Measurements from ENCODE around the gene HOXA3. TPM values are rescaled to one million over a fixed set of nuclear protein-coding genes. Genes with fewer than 3 reads are reported as not detected.
A peak's percentile ranks its signal among the peaks of the same experiment; 100 is the strongest.

The HOXA3 gene
- total RNA-seq, 2 donors from 2014 or later = not detected

DNA sequence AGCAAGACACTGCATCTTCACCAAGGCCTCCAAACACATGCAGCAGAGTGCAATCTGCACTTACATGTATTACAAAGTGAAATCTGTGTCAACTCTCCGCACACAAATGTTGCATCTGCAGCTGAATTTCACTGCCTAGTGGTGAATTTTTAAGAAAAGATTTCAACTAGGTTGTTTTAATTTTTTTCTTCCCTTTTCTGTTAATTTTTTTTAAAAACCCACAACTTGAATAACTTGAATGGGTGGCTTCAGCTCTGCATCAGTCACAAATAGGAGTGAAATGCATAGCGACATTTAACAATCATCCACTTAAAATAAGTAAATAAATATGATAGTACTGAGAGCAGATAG is 41.6 kb upstream of the HOXA3 start:
- WGBS, 2 experiments (ENCODE audit: insufficient coverage in 1 of 2, insufficient read length in 1 of 2) = 13% methylated on average over 1 of the region's 2 CpGs; no CpG with 5 or more reads in 1 of the 2 experiments
- H3K27me3 Mint-ChIP-seq (ENCODE audit: insufficient read depth) = peaks cover 99% of the 10 kb centered on the region
- H3K4me3 ChIP-seq (ENCODE audit: low read length) = no peak overlapping the region
- no peak overlapping the region for H3K27ac Mint-ChIP-seq
- H3K36me3 ChIP-seq (ENCODE audit: control insufficient read depth, insufficient read depth, low read length) = no peaks in the 10 kb centered on the region
- no peaks in the 10 kb centered on the region for H3K4me1 ChIP-seq (ENCODE audit: control insufficient read depth, insufficient read depth, low read length)
- H3K36me3 Mint-ChIP-seq (ENCODE audit: low read depth) = no peaks in the 10 kb centered on the region
- no peaks in the 10 kb centered on the region for H3K9me3 Mint-ChIP-seq
- H3K9ac ChIP-seq (ENCODE audit: extremely low read depth, low read length, poor library complexity, severe bottlenecking) = no peak overlapping the region
- no peaks in the 10 kb centered on the region for H3K9me3 ChIP-seq (ENCODE audit: control insufficient read depth, low read length)
- H3K27me3 ChIP-seq (ENCODE audit: control insufficient read depth, insufficient read depth, low read length, poor library complexity, severe bottlenecking) = peaks cover 100% of the 10 kb centered on the region
- TF ChIP-seq CTCF (conservative IDR thresholded peaks at IDR 0.05) = no peak
- H3K4me3 Mint-ChIP-seq = no peak overlapping the region
- DNase-seq = no peak
- peaks cover under 1% of the 10 kb centered on the region for H3K4me1 Mint-ChIP-seq
- H3K27ac ChIP-seq (ENCODE audit: low read depth, low read length) = no peak overlapping the region

DNA sequence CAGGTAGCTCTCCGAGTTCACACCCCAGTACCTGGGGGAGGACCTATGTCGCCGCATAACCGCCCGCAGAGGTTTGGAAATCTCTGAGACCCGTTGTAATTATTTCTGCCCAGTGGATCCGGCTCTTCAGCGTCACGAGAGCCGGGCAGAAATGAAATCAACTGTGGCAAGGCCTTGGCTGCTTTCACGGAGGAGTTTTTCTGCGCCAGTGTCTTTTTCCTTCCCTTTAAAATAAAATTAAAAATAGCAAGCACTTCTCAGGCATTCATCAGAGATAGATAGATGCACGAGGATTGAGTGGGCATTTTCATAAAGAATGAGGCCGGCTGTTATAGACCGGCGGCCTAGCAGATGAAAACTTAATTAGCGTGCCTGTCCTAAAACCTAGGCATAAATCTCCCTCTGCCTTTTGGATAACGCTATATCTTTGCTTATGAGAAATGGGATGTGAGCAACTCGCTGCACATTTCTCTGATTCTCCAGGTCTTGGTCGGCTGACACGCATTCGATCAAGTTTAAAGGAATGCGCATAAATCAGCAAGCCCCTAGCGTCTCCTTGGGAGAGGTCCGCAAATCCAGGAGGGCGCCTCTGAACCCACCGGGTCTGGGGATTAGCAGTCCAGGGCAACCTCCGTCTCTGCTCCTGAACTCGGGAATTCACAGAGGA is 41.1 kb upstream of the HOXA3 start:
- Mint-ChIP-seq H3K9me3 (no peaks in the 10 kb centered on the region), H3K4me3 (no peak overlapping the region), H3K36me3 (ENCODE audit: low read depth) (no peaks in the 10 kb centered on the region), H3K4me1 (peaks cover 6% of the 10 kb centered on the region), H3K27me3 (ENCODE audit: insufficient read depth) (peaks cover 99% of the 10 kb centered on the region), H3K27ac (no peak overlapping the region)
- peaks cover 100% of the 10 kb centered on the region for H3K27me3 ChIP-seq (ENCODE audit: control insufficient read depth, insufficient read depth, low read length, poor library complexity, severe bottlenecking)
- peak; percentile 64 for DNase-seq
- peaks cover 3% of the 10 kb centered on the region for H3K4me1 ChIP-seq (ENCODE audit: control insufficient read depth, insufficient read depth, low read length)
- no peak for TF ChIP-seq CTCF (conservative IDR thresholded peaks at IDR 0.05)
- H3K27ac ChIP-seq (ENCODE audit: low read depth, low read length) = no peak overlapping the region
- H3K36me3 ChIP-seq (ENCODE audit: control insufficient read depth, insufficient read depth, low read length) = no peaks in the 10 kb centered on the region
- H3K4me3 ChIP-seq (ENCODE audit: low read length) = no peak overlapping the region
- H3K9ac ChIP-seq (ENCODE audit: extremely low read depth, low read length, poor library complexity, severe bottlenecking) = no peak overlapping the region
- H3K9me3 ChIP-seq (ENCODE audit: control insufficient read depth, low read length) = no peaks in the 10 kb centered on the region
- 10% methylated on average over 18 to 29 of the region's 29 CpGs for WGBS, 2 experiments (ENCODE audit: insufficient coverage in 1 of 2, insufficient read length in 1 of 2)

DNA sequence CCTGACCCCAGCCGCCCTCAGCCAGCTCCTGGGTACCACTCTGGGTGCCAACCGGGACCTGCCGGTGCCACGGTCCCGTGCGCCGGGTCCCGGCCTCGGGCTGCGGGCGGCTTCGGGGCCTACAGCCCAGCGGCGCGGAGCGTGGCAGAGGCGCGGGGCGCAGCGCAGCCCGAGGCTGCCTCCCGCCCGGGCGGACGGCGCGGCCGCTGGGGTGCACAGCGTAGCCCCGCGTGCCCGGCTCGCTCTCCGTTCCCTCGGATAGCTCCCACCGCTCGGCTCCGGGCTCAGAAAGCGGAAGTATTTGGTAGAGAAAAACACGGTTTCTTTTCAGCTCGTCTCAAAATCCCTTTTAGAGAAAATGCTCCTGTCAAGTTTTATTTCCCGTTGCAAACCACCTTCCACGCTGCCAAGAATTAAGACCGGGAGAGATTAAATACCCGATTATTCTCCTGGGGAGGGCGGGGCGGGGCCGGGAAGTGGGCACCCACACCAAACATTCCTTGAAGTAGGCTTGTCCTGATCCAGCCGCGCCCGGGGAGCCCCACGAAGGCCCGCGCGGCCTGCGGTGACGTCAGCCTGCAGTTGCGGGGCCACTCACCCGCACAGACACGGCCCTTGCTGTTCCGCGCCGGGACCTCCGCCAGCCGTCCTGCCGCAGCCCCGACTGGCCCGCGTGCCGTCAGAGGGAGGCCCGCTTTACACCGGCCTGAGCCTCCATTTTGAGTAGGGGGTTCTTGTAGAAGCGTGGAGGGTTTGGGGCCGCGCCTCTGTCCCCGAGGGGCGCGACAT is 40.4 kb upstream of the HOXA3 start:
- H3K36me3 Mint-ChIP-seq (ENCODE audit: low read depth) = no peaks in the 10 kb centered on the region
- no peak overlapping the region for H3K27ac Mint-ChIP-seq
- Histone ChIP-seq H3K27me3 (ENCODE audit: control insufficient read depth, insufficient read depth, low read length, poor library complexity, severe bottlenecking) (peaks cover 100% of the 10 kb centered on the region), H3K4me1 (ENCODE audit: control insufficient read depth, insufficient read depth, low read length) (peaks cover 6% of the 10 kb centered on the region), H3K27ac (ENCODE audit: low read depth, low read length) (no peak overlapping the region), H3K9ac (ENCODE audit: extremely low read depth, low read length, poor library complexity, severe bottlenecking) (no peak overlapping the region), H3K36me3 (ENCODE audit: control insufficient read depth, insufficient read depth, low read length) (no peaks in the 10 kb centered on the region), H3K4me3 (ENCODE audit: low read length) (no peak overlapping the region), H3K9me3 (ENCODE audit: control insufficient read depth, low read length) (no peaks in the 10 kb centered on the region)
- H3K4me1 Mint-ChIP-seq = peaks cover 10% of the 10 kb centered on the region
- H3K4me3 Mint-ChIP-seq = peak overlapping the region; percentile 45
- H3K27me3 Mint-ChIP-seq (ENCODE audit: insufficient read depth) = peaks cover 99% of the 10 kb centered on the region
- DNase-seq = peak; percentile 61
- WGBS, 2 experiments (ENCODE audit: insufficient coverage in 1 of 2, insufficient read length in 1 of 2) = 4% methylated on average over 24 to 78 of the region's 78 CpGs
- no peak for TF ChIP-seq CTCF (conservative IDR thresholded peaks at IDR 0.05)
- H3K9me3 Mint-ChIP-seq = no peaks in the 10 kb centered on the region
